ENCODE data around the gene HHIPL1. TPM values are rescaled to one million over a fixed set of nuclear protein-coding genes. Genes with fewer than 3 reads are reported as not detected.
A peak's percentile ranks its signal among the peaks of the same experiment; 100 is the strongest.

The HHIPL1 gene
- total RNA-seq, 1 experiment from 2014 or later = 2.6 TPM

DNA sequence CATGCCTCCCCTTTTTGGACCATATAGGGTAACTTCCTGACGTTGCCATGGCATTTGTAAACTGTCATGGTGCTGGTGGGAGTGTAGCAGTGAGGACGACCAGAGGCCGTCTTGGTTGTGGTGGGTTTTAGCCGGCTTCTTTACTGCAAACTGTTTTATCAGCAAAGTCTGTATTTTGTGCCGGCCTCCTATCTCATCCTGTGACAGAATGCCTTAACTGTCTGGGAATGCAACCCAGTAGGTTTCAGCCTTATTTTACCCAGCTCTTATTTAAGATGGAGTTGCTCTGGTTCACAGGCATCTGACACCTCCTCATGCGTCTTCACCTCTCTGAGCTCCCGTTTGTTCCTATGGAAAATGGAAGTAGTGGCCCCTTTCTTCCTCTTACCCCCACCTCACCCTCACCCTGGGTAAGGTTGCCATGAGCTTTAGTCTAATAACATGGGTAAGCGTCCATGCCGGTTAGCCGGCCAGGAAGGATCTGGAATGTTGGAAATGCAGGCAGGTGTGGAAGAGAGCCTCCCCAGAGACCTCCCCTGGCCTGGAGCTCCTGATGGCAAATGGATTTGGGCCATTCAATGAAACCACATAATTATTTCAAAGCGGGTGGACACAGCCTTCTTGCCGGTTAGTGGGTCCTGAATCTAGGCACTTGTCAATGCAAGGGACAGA is 18.6 kb downstream of the HHIPL1 start:
- Histone ChIP-seq H3K9ac (ENCODE audit: extremely low read depth, insufficient read length, low read length) (no peak overlapping the region), H3K4me1 (ENCODE audit: insufficient read depth, low read length) (peaks cover 11% of the 10 kb centered on the region), H3K27ac (ENCODE audit: insufficient read length, low read depth, low read length) (no peak overlapping the region), H4K91ac (ENCODE audit: insufficient read length, low read depth, low read length) (no peak overlapping the region), H3K9me3 (ENCODE audit: control insufficient read depth, low read depth, low read length) (no peaks in the 10 kb centered on the region), H3K56ac (ENCODE audit: insufficient read length, low read depth, low read length) (no peak overlapping the region), H4K8ac (replicated peaks; ENCODE audit: insufficient read length, low read depth, low read length) (no peak overlapping the region), H3K4me2 (ENCODE audit: insufficient read depth, insufficient read length, low read length) (no peak overlapping the region), H3K4ac (ENCODE audit: low read depth, low read length) (no peak overlapping the region), H3K18ac (ENCODE audit: insufficient read length, low read depth, low read length) (no peak overlapping the region), H2BK120ac (ENCODE audit: low read depth, low read length, poor library complexity, severe bottlenecking) (no peak overlapping the region), H2BK5ac (ENCODE audit: insufficient read length, low read length) (no peak overlapping the region), H3K79me2 (ENCODE audit: insufficient read depth, low read length) (no peaks in the 10 kb centered on the region), H3K23me2 (ENCODE audit: insufficient read length, low read depth, low read length, poor library complexity, severe bottlenecking) (no peaks in the 10 kb centered on the region), H4K5ac (ENCODE audit: insufficient read length, low read depth, low read length) (no peak overlapping the region), H2AFZ (ENCODE audit: low read length) (no peak overlapping the region), H3K27me3 (ENCODE audit: insufficient read depth, low read length) (no peaks in the 10 kb centered on the region), H2BK15ac (ENCODE audit: low read depth, low read length) (no peak overlapping the region), H3T11ph (ENCODE audit: low read length) (no peak overlapping the region), H4K20me1 (ENCODE audit: control insufficient read depth, insufficient read depth, insufficient read length) (no peaks in the 10 kb centered on the region), H3K23ac (ENCODE audit: insufficient read length, low read depth, low read length) (no peak overlapping the region), H2BK20ac (ENCODE audit: low read depth, low read length, poor library complexity, severe bottlenecking) (no peak overlapping the region), H2BK12ac (ENCODE audit: insufficient read length, low read depth, low read length) (no peak overlapping the region), H3K14ac (ENCODE audit: insufficient read depth, low read length) (peak overlapping the region; percentile 71; the same call in 1 of the 2 replicates), H3K79me1 (ENCODE audit: insufficient read depth, low read depth, low read length, poor library complexity, severe bottlenecking) (no peaks in the 10 kb centered on the region), H2AK5ac (ENCODE audit: insufficient read length, low read length) (no peak overlapping the region)
- Mint-ChIP-seq H3K27me3 (ENCODE audit: low read depth) (peaks cover 29% of the 10 kb centered on the region), H3K36me3 (ENCODE audit: insufficient read depth in 1 of 3, low read depth in 3 of 3) (peaks cover 0 to 12% (median 8%) of the 10 kb centered on the region in 3 experiments; a peak in 5 of 7 replicates), H3K4me1 (peaks cover 58 to 76% of the 10 kb centered on the region in 2 experiments), H3K4me3 (peak overlapping the region; percentile 8 to 20; a peak in 2 of 5 replicates), H3K9me3 (no peaks in the 10 kb centered on the region; a peak in 1 of 5 replicates), H3K27ac (peak overlapping the region; percentile 81 to 95 (median 93); a peak in 5 of 7 replicates)
- DNase-seq = no peak
- TF ChIP-seq, protein P1, sequence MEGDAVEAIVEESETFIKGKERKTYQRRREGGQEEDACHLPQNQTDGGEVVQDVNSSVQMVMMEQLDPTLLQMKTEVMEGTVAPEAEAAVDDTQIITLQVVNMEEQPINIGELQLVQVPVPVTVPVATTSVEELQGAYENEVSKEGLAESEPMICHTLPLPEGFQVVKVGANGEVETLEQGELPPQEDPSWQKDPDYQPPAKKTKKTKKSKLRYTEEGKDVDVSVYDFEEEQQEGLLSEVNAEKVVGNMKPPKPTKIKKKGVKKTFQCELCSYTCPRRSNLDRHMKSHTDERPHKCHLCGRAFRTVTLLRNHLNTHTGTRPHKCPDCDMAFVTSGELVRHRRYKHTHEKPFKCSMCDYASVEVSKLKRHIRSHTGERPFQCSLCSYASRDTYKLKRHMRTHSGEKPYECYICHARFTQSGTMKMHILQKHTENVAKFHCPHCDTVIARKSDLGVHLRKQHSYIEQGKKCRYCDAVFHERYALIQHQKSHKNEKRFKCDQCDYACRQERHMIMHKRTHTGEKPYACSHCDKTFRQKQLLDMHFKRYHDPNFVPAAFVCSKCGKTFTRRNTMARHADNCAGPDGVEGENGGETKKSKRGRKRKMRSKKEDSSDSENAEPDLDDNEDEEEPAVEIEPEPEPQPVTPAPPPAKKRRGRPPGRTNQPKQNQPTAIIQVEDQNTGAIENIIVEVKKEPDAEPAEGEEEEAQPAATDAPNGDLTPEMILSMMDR (conservative IDR thresholded peaks at IDR 0.05) = no peak
- no CpG with 5 or more reads among the region's 12 CpGs for WGBS (ENCODE audit: extremely low coverage, insufficient read length, low lambda C conversion rate)

Data from H9 (cell line).